HepG2 (cell line): ENCODE results near the gene NISCH. TPM values are rescaled to one million over a fixed set of nuclear protein-coding genes. Genes with fewer than 3 reads are reported as not detected.

Experiments
- CSRNP2 ChIP-seq: sonication (generic); formaldehyde crosslinking; conservative IDR thresholded peaks from 2 replicates; pipeline ENCODE4 v1.8.0; 2022; ENCODE audit warnings: low read depth, missing genetic modification reagents
- GATA4 ChIP-seq: sonication (generic); IDR thresholded peaks from 2 replicates; pipeline ENCODE4 v1.6.1; 2016; ENCODE audit warnings: antibody characterized with exemption, low read depth, borderline replicate concordance
- HNF4G ChIP-seq, 2 experiments: sonication (generic) in 1 of 2; formaldehyde crosslinking in 1 of 2; IDR thresholded peaks; 2 replicates each; pipeline versions ENCODE4 v1.4.0 to v1.6.1; 2011 to 2020; ENCODE audit warnings: borderline replicate concordance in 2 of 2, low read depth in 2 of 2, mild to moderate bottlenecking in 2 of 2, low read length in 1 of 2, missing genetic modification reagents in 1 of 2, moderate library complexity in 1 of 2
- KDM4B ChIP-seq: sonication (generic); formaldehyde crosslinking; IDR thresholded peaks from 2 replicates; pipeline ENCODE4 v1.4.0; 2020; ENCODE audit warnings: missing genetic modification reagents
- MLLT10 ChIP-seq: sonication (generic); formaldehyde crosslinking; IDR thresholded peaks from 2 replicates; pipeline ENCODE4 v1.4.0; 2020; ENCODE audit warnings: missing genetic modification reagents
- MXD1 ChIP-seq: sonication (generic); formaldehyde crosslinking; IDR thresholded peaks from 2 replicates; pipeline ENCODE4 v1.4.0; 2020; ENCODE audit warnings: mild to moderate bottlenecking, missing genetic modification reagents
- NFYB ChIP-seq: sonication (generic); formaldehyde crosslinking; IDR thresholded peaks from 2 replicates; pipeline ENCODE4 v1.4.0; 2020; ENCODE audit warnings: missing genetic modification reagents
- NKX3-1 ChIP-seq: sonication (generic); formaldehyde crosslinking; IDR thresholded peaks from 2 replicates; pipeline ENCODE4 v1.5.0; 2020; ENCODE audit warnings: missing genetic modification reagents
- RARG ChIP-seq: sonication (generic); formaldehyde crosslinking; IDR thresholded peaks from 2 replicates; pipeline ENCODE4 v1.4.0; 2020; ENCODE audit warnings: low read depth, mild to moderate bottlenecking, missing genetic modification reagents
- TGIF2 ChIP-seq: IDR thresholded peaks from 2 replicates; pipeline ENCODE4 v1.6.1; 2016; ENCODE audit warnings: control low read depth, missing compliant biosample characterization
- ZFAT ChIP-seq: sonication (generic); formaldehyde crosslinking; conservative IDR thresholded peaks from 2 replicates; pipeline ENCODE4 v1.8.1; 2023; ENCODE audit warnings: missing genetic modification reagents, inconsistent platforms
- ZFP37 ChIP-seq: sonication (generic); formaldehyde crosslinking; IDR thresholded peaks from 2 replicates; pipeline ENCODE4 v1.4.0; 2020; ENCODE audit warnings: missing genetic modification reagents, borderline replicate concordance
- ZFY ChIP-seq: sonication (generic); formaldehyde crosslinking; IDR thresholded peaks from 2 replicates; pipeline ENCODE4 v1.4.0; 2020; ENCODE audit warnings: missing genetic modification reagents
- ZNF17 ChIP-seq: sonication (generic); formaldehyde crosslinking; IDR thresholded peaks from 2 replicates; pipeline ENCODE4 v1.5.0; 2020; ENCODE audit warnings: mild to moderate bottlenecking, missing genetic modification reagents
- ZNF20 ChIP-seq: sonication (generic); formaldehyde crosslinking; IDR thresholded peaks from 2 replicates; pipeline ENCODE4 v1.4.0; 2020; ENCODE audit warnings: mild to moderate bottlenecking, moderate library complexity, missing genetic modification reagents
- ZNF282 ChIP-seq: fragments of 450-650 bp; IDR thresholded peaks from 2 replicates; pipeline ENCODE4 v1.6.1; 2018; ENCODE audit not compliant: partially characterized antibody
- ZNF501 ChIP-seq: sonication (generic); formaldehyde crosslinking; IDR thresholded peaks from 2 replicates; pipeline ENCODE4 v1.5.1; 2020; ENCODE audit warnings: mild to moderate bottlenecking, moderate library complexity, missing genetic modification reagents
- ZXDC ChIP-seq: sonication (generic); formaldehyde crosslinking; IDR thresholded peaks from 2 replicates; pipeline ENCODE4 v1.5.0; 2020; ENCODE audit warnings: mild to moderate bottlenecking, missing genetic modification reagents
- polyA plus RNA-seq, 8 experiments: library from polyadenylated mRNA; depleted of rRNA in 3 of 8; stranded (reverse) in 7 of 8; unstranded in 1 of 8; fragments of >200 nt; fragmentation: Illumina TruSeq in 4 of 8; extraction: Trizol in 4 of 8; gene quantifications; 2 replicates each; pipeline versions ENCODE4 v1.2.1 to v1.2.3, GENCODE V29; 2011 to 2016; ENCODE audit warnings: low read depth in 4 of 8, missing spikeins in 1 of 8, mixed read lengths in 1 of 8; ENCODE audit not compliant: insufficient read depth in 1 of 8
- total RNA-seq, 5 experiments: library from RNA; depleted of rRNA; stranded (reverse); fragments of >200 nt; fragmentation: Illumina TruSeq; extraction: Trizol; gene quantifications; 2 replicates each; pipeline ENCODE4 v1.2.3, GENCODE V29; 2016; ENCODE audit warnings: low read depth in 1 of 5
- TF ChIP-seq, protein P1 (sequence below): sonication (generic); formaldehyde crosslinking; IDR thresholded peaks from 2 replicates; pipeline ENCODE4 v1.5.0; 2020; ENCODE audit warnings: missing genetic modification reagents, mild to moderate bottlenecking, borderline replicate concordance
- TF ChIP-seq, protein P2 (sequence below): sonication (generic); formaldehyde crosslinking; IDR thresholded peaks from 2 replicates; pipeline ENCODE4 v1.5.0; 2020; ENCODE audit warnings: mild to moderate bottlenecking, missing genetic modification reagents, moderate library complexity

Gene NISCH
- total and polyA plus RNA-seq, 2 of the 13 experiments (the other 11 are each of a cell fraction or from before 2014, with no cell fraction given): 27.0 to 47.6 TPM

DNA sequence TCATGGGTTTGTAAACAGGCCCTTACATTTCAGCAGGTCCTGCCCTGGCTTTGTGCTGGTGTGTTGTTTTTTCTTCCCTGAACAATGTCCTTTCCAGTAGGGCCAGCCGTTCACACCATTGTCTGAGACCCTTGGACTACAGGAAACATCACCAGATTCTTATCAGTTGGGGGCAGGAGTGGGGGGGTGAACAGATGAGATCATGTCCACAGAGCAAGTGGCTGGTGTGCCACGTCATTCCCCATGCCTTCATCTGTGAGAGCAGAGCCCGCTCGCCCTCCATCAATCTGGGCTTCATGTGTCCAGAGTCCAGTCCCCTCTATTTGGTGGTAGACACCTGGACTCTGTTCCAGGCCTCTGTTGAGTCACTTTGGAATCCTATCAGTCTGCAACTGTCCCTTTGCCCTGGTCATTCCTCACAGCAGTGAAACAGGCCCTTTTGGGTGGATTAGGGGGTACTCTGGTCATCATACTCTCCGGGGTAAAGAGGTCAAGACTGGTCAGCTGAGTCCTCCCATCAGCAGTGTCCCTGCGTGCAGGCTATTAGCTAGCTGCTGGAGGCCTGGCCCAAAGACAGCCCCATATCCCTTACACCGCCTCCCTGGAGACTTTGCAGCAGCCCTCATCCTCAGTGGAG, 25.5 kb upstream of the NISCH start (continued):
- TF ChIP-seq MXD1 (CRISPR knock-in tag) (no peak), RARG (CRISPR knock-in tag) (no peak), NKX3-1 (CRISPR knock-in tag) (no peak), KDM4B (CRISPR knock-in tag) (0 out of 2 replicates have a peak, but pooled peaks have one; percentile 40), ZFY (CRISPR knock-in tag) (peak; percentile 54), TGIF2 (CRISPR knock-in tag) (no peak), ZNF20 (CRISPR knock-in tag) (no peak), ZFAT (CRISPR knock-in tag) (no peak), ZFP37 (no peak), NFYB (CRISPR knock-in tag) (peak; percentile 33; the same call in 1 of the 2 replicates), HNF4G (IDR thresholded peaks at IDR 0.05; ENCODE audit: borderline replicate concordance, low read depth, low read length) (peak; percentile 77), HNF4G (CRISPR knock-in tag; IDR thresholded peaks at IDR 0.05; ENCODE audit: borderline replicate concordance, low read depth) (peak; percentile 91), GATA4 (peak; percentile 93), CSRNP2 (no peak), ZNF17 (CRISPR knock-in tag) (no peak), MLLT10 (CRISPR knock-in tag) (no peak), ZNF282 (no peak), ZNF501 (CRISPR knock-in tag) (peak; percentile 78), ZXDC (CRISPR knock-in tag) (no peak)
- TF ChIP-seq, protein P1, sequence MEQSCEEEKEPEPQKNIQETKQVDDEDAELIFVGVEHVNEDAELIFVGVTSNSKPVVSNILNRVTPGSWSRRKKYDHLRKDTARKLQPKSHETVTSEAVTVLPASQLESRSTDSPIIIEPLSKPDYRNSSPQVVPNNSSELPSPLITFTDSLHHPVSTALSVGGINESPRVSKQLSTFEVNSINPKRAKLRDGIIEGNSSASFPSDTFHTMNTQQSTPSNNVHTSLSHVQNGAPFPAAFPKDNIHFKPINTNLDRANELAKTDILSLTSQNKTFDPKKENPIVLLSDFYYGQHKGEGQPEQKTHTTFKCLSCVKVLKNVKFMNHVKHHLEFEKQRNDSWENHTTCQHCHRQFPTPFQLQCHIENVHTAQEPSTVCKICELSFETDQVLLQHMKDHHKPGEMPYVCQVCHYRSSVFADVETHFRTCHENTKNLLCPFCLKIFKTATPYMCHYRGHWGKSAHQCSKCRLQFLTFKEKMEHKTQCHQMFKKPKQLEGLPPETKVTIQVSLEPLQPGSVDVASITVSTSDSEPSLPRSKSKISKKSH (CRISPR knock-in tag): no peak
- TF ChIP-seq, protein P2, sequence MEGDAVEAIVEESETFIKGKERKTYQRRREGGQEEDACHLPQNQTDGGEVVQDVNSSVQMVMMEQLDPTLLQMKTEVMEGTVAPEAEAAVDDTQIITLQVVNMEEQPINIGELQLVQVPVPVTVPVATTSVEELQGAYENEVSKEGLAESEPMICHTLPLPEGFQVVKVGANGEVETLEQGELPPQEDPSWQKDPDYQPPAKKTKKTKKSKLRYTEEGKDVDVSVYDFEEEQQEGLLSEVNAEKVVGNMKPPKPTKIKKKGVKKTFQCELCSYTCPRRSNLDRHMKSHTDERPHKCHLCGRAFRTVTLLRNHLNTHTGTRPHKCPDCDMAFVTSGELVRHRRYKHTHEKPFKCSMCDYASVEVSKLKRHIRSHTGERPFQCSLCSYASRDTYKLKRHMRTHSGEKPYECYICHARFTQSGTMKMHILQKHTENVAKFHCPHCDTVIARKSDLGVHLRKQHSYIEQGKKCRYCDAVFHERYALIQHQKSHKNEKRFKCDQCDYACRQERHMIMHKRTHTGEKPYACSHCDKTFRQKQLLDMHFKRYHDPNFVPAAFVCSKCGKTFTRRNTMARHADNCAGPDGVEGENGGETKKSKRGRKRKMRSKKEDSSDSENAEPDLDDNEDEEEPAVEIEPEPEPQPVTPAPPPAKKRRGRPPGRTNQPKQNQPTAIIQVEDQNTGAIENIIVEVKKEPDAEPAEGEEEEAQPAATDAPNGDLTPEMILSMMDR: no peak
